Transverse colon (tissue), 4 donors: ENCODE results near the gene CDK18.

Experiments used
- EP300 ChIP-seq: sonication (generic); formaldehyde crosslinking; IDR thresholded peaks from one replicate; pipeline ENCODE4 v1.6.1; 2017; ENCODE audit warnings: antibody characterized with exemption, low read depth
- POLR2A ChIP-seq: fragments of 450-650 bp; IDR thresholded peaks from one replicate; pipeline ENCODE4 v1.6.1; 2016; ENCODE audit warnings: antibody characterized with exemption, mild to moderate bottlenecking, moderate library complexity
- POLR2AphosphoS5 ChIP-seq, 3 donors: sonication (generic); formaldehyde crosslinking; IDR thresholded peaks; one replicate each; pipeline ENCODE4 v1.6.1; 2016; ENCODE audit warnings: antibody characterized with exemption in 3 of 3
- TF ChIP-seq, protein P1 (sequence below), 5 experiments: fragments of 200-600 bp in 3 of 5; fragments of 450-650 bp in 2 of 5; sonication (generic) in 3 of 5; IDR thresholded peaks; 1 replicate in 2 of 5; 2 replicates in 3 of 5; pipeline ENCODE4 v1.5.1; 2016 to 2017; ENCODE audit warnings: antibody characterized with exemption in 5 of 5, inconsistent platforms in 3 of 5, mild to moderate bottlenecking in 2 of 5, moderate library complexity in 1 of 5

DNA sequence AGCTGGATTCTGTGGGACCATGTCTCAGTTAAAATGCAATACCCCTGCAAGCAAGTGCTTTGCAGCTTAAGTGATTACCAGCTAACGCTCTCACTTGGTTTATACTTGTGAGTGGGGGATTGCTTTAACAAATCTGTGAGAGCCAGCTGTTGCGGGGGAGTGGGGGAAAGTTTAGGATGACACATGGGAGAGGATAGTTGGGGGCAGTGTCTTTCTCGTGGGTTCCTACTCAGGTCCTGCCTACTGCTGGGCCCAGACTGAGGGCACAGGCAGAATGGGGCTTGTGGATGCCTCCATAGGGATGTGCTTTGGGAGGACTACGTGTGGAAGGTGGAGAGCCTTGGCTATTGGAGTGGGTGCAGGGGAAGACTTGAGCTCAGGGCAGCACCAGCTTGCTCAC, 67.3 kb downstream of the CDK18 start:
- TF ChIP-seq, protein P1, sequence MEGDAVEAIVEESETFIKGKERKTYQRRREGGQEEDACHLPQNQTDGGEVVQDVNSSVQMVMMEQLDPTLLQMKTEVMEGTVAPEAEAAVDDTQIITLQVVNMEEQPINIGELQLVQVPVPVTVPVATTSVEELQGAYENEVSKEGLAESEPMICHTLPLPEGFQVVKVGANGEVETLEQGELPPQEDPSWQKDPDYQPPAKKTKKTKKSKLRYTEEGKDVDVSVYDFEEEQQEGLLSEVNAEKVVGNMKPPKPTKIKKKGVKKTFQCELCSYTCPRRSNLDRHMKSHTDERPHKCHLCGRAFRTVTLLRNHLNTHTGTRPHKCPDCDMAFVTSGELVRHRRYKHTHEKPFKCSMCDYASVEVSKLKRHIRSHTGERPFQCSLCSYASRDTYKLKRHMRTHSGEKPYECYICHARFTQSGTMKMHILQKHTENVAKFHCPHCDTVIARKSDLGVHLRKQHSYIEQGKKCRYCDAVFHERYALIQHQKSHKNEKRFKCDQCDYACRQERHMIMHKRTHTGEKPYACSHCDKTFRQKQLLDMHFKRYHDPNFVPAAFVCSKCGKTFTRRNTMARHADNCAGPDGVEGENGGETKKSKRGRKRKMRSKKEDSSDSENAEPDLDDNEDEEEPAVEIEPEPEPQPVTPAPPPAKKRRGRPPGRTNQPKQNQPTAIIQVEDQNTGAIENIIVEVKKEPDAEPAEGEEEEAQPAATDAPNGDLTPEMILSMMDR (IDR thresholded peaks at IDR 0.05): no peak
- TF ChIP-seq POLR2AphosphoS5 (IDR thresholded peaks at IDR 0.05) (no peak), EP300 (no peak), POLR2A (no peak)
